Natural killer cell (primary cell): Measurements from ENCODE around the gene TDRD15. TPM values are rescaled to one million over a fixed set of nuclear protein-coding genes. Genes with fewer than 3 reads are reported as not detected.

Experiments
- ATAC-seq, 3 donors: fragments of 150-1000 bp in 2 of 3; fragments of 200-7000 bp in 1 of 3; cut with Tn5 transposase; 1 replicate in 1 of 3; 2 replicates in 2 of 3; pipeline ENCODE4 v1.10.0; 2021; ENCODE audit warnings: mild to moderate bottlenecking in 2 of 3, moderate library complexity in 2 of 3
- DNase-seq, 2 donors: peaks; one replicate each; pipeline versions ENCODE4 v3.0.0 to v3.0.0-alpha.2; 2013 to 2021; ENCODE audit warnings: mixed read lengths in 1 of 2
- H3K27ac ChIP-seq: one replicate; pipeline ENCODE4 v1.5.1; 2013; ENCODE audit warnings: mild to moderate bottlenecking, low read length
- H3K27me3 ChIP-seq: one replicate; pipeline ENCODE4 v1.6.1; 2013; ENCODE audit warnings: low read length; ENCODE audit not compliant: control insufficient read depth, insufficient read depth
- H3K36me3 ChIP-seq: one replicate; pipeline ENCODE4 v1.6.1; 2013; ENCODE audit warnings: low read length; ENCODE audit not compliant: control insufficient read depth, insufficient read depth
- H3K4me1 ChIP-seq: one replicate; pipeline ENCODE4 v1.6.1; 2013; ENCODE audit warnings: low read length; ENCODE audit not compliant: control insufficient read depth, insufficient read depth
- H3K4me3 ChIP-seq: one replicate; pipeline ENCODE4 v1.5.1; 2013; ENCODE audit warnings: low read length
- H3K9me3 ChIP-seq: one replicate; pipeline ENCODE4 v1.6.1; 2013; ENCODE audit warnings: low read length; ENCODE audit not compliant: control insufficient read depth, insufficient read depth
- H3K27ac Mint-ChIP-seq, 2 donors: one replicate each; pipeline ENCODE4 v1.8.0; 2022; ENCODE audit warnings: mild to moderate bottlenecking in 2 of 2, mixed read lengths in 2 of 2, moderate library complexity in 1 of 2
- H3K27me3 Mint-ChIP-seq, 2 donors: one replicate each; pipeline ENCODE4 v1.8.0; 2022; ENCODE audit warnings: low read depth in 2 of 2, mixed read lengths in 2 of 2
- H3K36me3 Mint-ChIP-seq: one replicate; pipeline ENCODE4 v1.8.0; 2022; ENCODE audit warnings: mixed read lengths
- H3K4me1 Mint-ChIP-seq, 2 donors: one replicate each; pipeline ENCODE4 v1.8.0; 2022; ENCODE audit warnings: mixed read lengths in 2 of 2
- H3K4me3 Mint-ChIP-seq: one replicate; pipeline ENCODE4 v1.8.0; 2022; ENCODE audit warnings: mild to moderate bottlenecking, moderate library complexity, mixed read lengths
- H3K9me3 Mint-ChIP-seq, 2 donors: one replicate each; pipeline ENCODE4 v1.8.0; 2022; ENCODE audit warnings: mixed read lengths in 2 of 2
- CTCF ChIP-seq: fragments of 200-600 bp; IDR thresholded peaks from one replicate; pipeline ENCODE4 v1.8.0; 2022; ENCODE audit warnings: antibody characterized with exemption
- WGBS: methylation state at CpG from one replicate; pipeline ENCODE4 v1.1.7; 2013; ENCODE audit warnings: missing lambda C conversion rate; ENCODE audit not compliant: insufficient coverage; 5-methylcytosine and 5-hydroxymethylcytosine counted together
- intact Hi-C: fragments of 100-400 bp; cut with micrococcal nuclease; formaldehyde crosslinking; loops from one replicate; pipeline ENCODE4 v1.14.2; 2022
- total RNA-seq, 4 donors: library from RNA; stranded (reverse); fragments of 120-200 nt in 1 of 4; gene quantifications; one replicate each; pipeline versions ENCODE4 v1.2.3 to v1.2.4, GENCODE V29; 2013 to 2022

TDRD15 gene
- total RNA-seq, result under 1 TPM; 0.21 to 0.33 (median 0.27) TPM
- total RNA-seq (2013), result 1.5 TPM

DNA sequence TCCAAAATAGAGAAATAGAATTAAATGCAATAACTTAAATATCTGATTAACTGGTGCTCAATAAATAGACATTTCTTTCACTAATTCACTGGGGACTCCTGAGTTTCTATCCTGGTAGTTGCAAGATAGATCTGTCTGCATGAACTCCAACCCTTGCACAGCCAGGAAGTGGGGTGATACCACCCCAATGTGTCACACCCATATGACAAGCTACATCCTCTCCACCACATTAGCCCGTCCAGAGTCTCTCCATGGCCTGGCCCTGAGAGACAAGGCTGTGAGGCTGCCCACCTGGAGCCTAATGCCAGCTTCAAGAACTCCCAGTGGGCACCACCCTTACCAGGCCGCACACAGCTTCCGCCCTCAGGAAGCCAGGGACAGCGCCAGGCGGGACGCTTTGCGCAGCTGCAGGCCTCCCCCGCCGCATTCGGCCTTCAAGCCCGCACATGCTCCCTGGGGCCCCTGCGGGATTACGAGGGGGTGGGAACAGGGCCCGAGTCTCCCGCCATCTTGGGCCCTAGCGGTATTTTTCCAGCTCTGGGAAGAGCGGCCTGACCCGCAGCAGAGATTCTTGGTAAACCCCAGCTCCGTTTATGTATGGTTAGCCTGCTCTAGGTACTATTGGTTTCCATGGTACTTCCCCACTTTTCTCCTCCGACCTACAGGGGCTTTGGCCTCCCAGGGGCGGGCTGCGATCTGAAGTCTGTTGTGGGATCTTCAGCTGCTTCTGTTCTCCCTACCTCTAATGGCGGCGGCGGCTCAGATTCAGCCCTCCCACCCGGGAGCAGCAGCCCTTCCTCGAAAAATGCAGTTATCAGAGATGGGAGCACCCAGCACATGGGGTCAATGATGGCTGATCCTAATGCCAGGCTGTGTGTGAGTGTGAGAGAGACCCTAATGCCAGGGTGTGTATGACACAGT is at the start of gene TDRD15:
Gene TDRD15, plus strand, starts transcription at position 496 of the 921 bp plus-strand sequence. CDS start 13,500 bp downstream, outside the sequence.
- Mint-ChIP-seq H3K36me3 (peaks cover 14% of the 10 kb centered on the region), H3K4me1 (no peaks in the 10 kb centered on the region), H3K27me3 (peaks cover 0 to 5% of the 10 kb centered on the region in 2 donors), H3K4me3 (no peak within 1 kb of the TSS), H3K27ac (no peak within 1 kb of the TSS), H3K9me3 (peaks cover 2 to 3% of the 10 kb centered on the region in 2 donors)
- DNase-seq (no peak), ATAC-seq (peak in 2 of 3 donors; percentile 50 to 86)
- Histone ChIP-seq H3K36me3 (no peaks in the 10 kb centered on the region), H3K9me3 (no peaks in the 10 kb centered on the region), H3K27ac (no peak within 1 kb of the TSS), H3K4me1 (no peaks in the 10 kb centered on the region), H3K4me3 (no peak within 1 kb of the TSS), H3K27me3 (no peaks in the 10 kb centered on the region)
- 92% methylated on average over 27 of the region's 27 CpGs for WGBS
- intact Hi-C loops, result no loop called here
- no peak for TF ChIP-seq CTCF

GRCh38 chr2:21078296-21078695 is 45.5 kb upstream of the TDRD15 start:
- intact Hi-C loops, result no loop called here
- DNase-seq (no peak), ATAC-seq (no peak)
- Mint-ChIP-seq H3K27ac (no peak overlapping the region), H3K9me3 (peaks cover 3 to 5% of the 10 kb centered on the region in 2 donors), H3K27me3 (peaks cover 0 to 2% of the 10 kb centered on the region in 2 donors), H3K4me3 (no peak overlapping the region), H3K36me3 (no peaks in the 10 kb centered on the region), H3K4me1 (no peaks in the 10 kb centered on the region)
- Histone ChIP-seq H3K27me3 (no peaks in the 10 kb centered on the region), H3K27ac (no peak overlapping the region), H3K36me3 (no peaks in the 10 kb centered on the region), H3K9me3 (no peaks in the 10 kb centered on the region), H3K4me3 (no peak overlapping the region), H3K4me1 (no peaks in the 10 kb centered on the region)
- no peak for TF ChIP-seq CTCF
- 69% methylated on average over 1 of the region's 1 CpG for WGBS

- no peaks in the 10 kb centered on the region for H3K4me1 Mint-ChIP-seq
- Histone ChIP-seq H3K36me3 (no peaks in the 10 kb centered on the region), H3K9me3 (no peaks in the 10 kb centered on the region), H3K27me3 (no peaks in the 10 kb centered on the region), H3K4me3 (no peak overlapping the region), H3K27ac (no peak overlapping the region), H3K4me1 (no peaks in the 10 kb centered on the region)
- peaks cover 0 to 5% of the 10 kb centered on the region in 2 donors for H3K9me3 Mint-ChIP-seq
- H3K4me3 Mint-ChIP-seq, result no peak overlapping the region
- H3K27me3 Mint-ChIP-seq, result peaks cover 0 to 14% of the 10 kb centered on the region in 2 donors
- ATAC-seq (no peak), DNase-seq (no peak)
- 80% methylated on average over 1 of the region's 1 CpG for WGBS
- no peaks in the 10 kb centered on the region for H3K36me3 Mint-ChIP-seq
- no peak overlapping the region for H3K27ac Mint-ChIP-seq
- TF ChIP-seq CTCF, result no peak
- intact Hi-C loops, result no loop called here
Observed at GRCh38 chr2:21083482-21083881, 40.3 kb upstream of the TDRD15 start.
